ENCODE measurements around the gene ADGRG1.

The ADGRG1 gene

DNA sequence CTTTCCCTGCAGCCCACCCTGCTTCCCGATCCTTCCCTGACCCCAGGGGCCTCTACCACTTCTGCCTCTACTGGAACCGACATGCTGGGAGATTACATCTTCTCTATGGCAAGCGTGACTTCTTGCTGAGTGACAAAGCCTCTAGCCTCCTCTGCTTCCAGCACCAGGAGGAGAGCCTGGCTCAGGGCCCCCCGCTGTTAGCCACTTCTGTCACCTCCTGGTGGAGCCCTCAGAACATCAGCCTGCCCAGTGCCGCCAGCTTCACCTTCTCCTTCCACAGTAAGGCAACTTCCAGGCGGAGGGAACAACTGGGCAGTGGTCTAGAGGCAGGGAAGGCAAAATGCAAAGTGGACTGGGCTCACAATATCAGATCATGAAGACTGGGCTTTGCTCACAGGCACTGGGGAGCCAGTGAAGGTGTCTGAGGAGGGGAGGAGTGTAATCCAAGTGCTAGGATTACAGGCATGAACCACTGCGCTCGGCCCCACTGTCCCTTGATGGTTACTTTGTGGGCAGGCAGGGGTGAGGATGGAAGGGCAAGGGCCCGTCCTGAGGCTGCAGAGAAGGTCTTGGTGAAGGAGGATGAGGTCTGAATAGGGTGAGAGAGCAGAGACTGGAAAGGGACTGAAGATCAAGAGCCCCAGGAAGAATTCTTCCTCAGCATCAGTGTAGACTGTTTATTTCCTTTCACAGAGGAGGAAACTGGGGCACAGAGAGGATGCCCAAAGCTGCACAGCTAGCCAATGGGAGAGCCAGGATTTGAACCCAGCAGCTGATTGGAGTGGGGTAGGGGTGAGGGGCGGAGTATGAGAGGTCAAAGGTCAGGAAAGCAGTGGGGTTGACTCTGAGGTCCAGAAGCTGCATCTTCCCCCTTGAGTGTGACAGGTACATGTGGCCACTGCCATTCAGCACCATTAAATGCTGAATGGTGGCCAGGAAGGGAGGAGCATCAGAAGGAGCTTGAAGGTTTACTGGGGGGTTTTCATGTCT is 23.2 kb downstream of the ADGRG1 start:
- DNase-seq, result no peak

DNA sequence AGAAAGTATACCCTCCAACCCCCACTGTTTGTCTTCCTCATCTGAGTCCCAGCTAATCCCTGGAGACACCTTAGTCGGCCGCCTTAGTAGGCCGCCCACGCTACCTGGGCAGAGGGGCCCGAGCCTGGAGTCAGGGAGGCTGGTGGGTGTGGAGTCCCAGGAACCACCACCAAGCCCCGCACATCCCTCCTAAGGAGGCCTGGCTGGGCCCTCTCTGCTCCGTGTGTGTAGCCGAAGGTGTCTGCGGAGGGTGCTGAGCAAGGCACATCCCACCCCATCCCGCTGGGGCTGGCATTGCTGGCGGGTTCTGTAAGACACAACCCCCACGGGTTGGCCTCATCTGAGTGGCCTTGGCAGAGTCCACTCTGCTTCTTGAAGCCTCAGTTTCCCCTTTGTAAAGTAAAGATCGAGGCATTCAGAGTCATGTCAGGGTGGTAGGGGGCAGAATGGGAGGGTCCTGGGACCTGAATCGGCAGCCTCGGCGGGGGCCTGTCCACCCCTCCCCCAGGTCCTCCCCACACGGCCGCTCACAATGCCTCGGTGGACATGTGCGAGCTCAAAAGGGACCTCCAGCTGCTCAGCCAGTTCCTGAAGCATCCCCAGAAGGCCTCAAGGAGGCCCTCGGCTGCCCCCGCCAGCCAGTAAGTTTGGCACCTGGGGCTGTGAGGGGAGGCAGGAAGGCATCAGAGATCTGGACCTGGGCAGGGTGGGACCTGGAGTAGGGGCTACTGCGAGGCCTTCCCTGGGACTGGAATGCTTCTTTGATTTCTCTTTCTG is 24.5 kb downstream of the ADGRG1 start:
- no peak for DNase-seq

DNA sequence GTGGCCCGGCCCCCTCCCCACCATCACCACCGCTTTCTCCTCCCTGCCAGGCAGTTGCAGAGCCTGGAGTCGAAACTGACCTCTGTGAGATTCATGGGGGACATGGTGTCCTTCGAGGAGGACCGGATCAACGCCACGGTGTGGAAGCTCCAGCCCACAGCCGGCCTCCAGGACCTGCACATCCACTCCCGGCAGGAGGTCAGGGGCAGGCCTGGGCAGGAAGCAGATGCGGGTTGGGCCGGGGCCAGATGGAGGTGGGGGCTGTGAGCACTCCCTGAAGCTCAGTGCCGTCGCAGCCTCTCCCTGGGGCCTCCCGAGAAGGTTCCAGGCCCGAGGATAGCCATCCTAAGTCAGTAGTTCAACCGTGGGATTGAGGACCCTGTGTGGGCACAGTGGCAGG is 25.5 kb downstream of the ADGRG1 start:
- DNase-seq, result no peak

DNA sequence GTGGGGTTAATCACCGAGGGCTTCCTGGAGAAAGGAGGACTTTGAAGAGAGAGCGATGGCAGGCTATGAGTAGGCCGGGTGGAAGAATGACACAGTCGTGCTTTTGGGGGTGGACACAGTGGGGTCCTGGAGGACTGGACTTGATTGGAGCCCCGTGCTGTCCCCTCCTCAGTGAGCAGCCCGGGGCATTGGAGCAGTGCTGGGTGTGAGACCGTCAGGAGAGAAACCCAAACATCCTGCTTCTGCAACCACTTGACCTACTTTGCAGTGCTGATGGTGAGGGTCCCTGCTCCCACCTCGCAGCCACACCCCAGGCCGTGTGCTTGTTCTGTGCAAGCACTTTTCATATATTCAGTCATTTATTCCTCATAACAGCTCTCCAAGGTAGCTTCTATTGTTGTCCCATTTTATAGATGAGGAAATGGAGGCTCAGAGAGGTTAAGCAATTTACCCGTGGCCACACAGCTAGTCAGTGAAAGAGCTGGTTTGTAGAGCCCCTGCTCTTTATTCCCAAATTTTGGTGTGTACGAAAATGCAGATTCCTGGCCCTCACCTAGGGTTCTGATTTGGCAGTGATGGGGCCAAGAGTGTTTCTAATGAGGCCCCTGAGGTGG is 28.0 kb downstream of the ADGRG1 start:
- DNase-seq, result no peak

DNA sequence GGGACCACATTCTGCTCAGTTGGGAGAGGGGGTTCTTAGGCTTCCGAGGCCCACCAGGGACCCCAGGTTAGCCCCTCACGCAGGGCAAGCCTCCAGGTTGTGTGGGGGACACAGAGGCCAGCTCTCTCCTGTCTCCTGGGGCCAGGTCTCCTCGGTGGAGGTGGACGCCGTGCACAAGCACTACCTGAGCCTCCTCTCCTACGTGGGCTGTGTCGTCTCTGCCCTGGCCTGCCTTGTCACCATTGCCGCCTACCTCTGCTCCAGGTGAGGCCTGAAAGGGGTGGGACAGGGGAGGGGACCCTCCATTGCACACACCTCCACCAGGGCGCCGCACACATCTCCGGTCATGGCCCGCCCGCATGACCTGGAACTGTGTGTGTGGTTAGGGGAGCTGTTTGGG is 28.8 kb downstream of the ADGRG1 start:
- DNase-seq, result no peak

DNA sequence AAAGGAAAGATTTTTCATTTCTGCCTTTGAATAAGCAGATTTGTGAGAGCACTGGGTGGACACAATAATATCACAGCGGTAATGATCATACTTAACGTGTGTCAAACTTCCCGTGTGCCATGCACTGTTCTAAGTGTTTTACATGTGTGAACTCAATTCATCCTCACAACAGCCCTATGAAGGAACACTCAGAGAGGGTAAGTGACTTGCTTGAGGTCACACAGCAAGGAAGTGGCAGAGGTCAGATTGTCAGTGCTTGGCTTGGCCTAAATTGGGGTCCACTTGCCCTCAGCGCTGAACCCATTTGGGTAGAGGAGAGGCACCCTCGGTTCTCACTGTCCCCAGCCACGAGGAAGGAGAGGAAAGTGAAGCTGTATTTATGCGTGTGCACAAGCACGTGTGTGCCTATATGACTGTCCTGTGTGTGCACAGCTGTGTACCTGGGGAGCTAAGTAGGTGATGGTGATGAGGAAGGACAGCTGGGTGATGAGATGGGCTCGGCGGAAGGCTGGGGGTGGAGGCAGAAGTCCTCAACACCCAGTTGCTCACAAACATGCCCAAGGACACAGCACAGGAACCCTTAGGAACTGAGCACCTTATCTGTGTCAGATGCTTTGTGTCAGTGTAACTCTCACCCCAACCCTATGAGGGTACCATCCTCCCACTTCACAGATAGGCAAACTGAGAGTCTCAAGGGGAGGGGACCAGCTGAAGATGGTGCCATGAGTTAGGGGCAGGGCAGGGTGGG is 29.9 kb downstream of the ADGRG1 start:
- no peak for DNase-seq

DNA sequence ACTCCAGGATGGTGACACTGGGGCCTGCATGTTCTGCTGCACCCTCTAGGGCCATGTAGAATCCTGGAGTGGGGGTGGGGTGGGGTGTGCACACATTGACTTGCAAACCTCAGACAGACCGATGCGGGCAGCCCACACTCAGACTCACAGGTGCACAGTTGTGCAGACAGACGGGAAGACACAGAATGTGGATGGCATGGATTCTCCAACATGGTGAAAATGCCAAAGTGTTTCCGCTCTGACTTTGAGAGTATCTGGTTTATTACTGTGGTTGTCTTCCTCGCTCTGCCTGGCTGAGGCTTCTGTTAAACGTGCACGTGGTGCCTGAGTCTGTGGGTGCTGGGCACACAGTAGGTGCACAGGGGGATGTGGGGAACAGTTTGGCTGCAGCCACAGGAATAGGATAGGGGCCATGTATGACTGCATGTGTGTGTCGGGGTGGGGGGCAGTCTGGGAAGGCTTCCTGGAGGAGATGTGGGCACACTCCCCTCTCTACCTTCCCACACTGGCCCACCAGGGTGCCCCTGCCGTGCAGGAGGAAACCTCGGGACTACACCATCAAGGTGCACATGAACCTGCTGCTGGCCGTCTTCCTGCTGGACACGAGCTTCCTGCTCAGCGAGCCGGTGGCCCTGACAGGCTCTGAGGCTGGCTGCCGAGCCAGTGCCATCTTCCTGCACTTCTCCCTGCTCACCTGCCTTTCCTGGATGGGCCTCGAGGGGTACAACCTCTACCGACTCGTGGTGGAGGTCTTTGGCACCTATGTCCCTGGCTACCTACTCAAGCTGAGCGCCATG is 30.6 kb downstream of the ADGRG1 start:
- no peak for DNase-seq

DNA sequence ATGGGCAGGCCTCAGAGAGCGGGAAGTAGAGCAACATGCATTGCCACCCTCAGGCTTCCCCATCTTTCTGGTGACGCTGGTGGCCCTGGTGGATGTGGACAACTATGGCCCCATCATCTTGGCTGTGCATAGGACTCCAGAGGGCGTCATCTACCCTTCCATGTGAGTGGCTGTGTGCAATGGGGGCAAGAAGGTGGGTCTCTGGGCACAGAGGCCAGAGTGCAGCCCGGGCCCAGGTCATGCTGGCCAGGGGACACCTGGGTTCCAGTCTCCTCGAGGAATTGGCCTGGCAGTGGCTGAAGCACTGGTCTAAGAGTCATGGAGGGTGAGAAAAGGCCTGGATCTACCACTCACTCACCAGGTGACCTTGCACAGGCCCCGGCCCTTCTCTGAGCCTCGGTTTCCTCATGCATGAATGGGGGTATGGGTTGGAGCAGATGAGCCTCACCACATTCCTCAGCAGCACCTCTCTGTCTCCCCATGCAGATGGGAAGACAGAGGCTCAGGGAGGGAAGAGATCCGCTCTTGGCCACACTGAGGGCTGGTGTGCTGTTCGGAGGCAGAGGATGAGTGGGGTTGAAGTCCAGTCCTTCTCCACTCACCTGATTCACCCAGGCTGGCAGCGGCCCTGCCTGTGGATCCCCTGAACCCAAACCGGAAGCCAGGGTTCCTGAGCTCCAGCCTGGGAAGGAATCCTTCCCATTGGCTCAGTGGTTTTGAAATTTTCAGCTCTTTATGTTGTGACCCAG is 32.5 kb downstream of the ADGRG1 start:
- no peak for DNase-seq

DNA sequence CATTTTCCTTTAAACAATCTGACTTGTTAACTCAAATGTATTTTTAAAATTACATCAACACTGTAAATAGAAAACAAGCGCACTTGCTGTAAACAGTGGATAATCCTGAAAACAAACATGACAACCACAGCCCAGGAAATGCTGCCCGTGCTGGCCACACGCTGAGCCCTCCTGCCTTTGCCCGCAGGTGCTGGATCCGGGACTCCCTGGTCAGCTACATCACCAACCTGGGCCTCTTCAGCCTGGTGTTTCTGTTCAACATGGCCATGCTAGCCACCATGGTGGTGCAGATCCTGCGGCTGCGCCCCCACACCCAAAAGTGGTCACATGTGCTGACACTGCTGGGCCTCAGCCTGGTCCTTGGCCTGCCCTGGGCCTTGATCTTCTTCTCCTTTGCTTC is 33.1 kb downstream of the ADGRG1 start:
- DNase-seq, result no peak

DNA sequence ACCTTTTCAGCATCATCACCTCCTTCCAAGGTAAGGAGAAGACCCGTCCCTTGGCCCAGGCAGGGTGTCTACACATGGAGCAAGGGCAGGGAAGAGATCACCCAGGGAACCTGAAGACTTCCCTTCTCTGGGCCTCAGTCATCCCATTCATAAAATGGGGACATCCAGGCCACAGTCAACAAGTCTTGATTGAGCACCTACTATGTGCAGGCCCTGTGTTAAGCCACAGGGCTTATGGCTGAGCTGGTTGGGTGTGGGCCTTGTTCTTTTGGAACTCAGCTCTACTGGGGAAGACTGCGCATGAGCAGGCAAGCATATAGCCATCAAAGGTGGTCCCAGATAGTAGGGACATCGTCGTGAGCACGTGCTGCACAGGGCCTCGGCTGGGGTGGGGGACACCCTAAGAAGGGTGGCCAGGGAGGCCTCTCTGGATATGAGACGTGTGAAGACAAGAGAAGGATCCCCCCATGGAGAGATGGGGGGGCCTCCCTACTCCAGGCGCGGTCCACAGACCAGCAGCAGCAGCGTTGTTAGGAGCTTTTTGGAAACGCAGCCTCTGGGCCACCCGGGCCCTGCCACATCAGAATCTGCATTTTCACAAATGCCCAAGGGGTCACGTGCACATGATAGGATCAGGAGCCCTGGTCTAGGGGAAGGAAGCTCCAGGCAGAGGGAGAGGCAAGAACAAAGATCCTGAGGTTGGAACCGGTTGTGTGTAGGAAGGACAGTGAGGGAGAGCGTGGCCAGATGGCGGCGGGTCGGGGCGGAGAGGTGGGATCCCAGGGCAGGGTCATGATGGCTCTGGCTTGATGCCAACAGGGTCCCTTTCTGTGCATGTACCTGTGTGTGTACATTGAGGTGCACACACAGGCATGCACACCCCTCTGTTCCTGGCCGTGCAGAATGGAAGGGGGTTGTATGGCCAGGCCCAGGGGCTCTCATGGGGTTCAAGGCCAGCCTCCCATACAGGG is 33.8 kb downstream of the ADGRG1 start:
- no peak for DNase-seq

DNA sequence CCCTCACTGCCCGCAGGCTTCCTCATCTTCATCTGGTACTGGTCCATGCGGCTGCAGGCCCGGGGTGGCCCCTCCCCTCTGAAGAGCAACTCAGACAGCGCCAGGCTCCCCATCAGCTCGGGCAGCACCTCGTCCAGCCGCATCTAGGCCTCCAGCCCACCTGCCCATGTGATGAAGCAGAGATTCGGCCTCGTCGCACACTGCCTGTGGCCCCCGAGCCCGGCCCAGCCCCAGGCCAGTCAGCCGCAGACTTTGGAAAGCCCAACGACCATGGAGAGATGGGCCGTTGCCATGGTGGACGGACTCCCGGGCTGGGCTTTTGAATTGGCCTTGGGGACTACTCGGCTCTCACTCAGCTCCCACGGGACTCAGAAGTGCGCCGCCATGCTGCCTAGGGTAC is 35.0 kb downstream of the ADGRG1 start:
- no peak for DNase-seq

DNA sequence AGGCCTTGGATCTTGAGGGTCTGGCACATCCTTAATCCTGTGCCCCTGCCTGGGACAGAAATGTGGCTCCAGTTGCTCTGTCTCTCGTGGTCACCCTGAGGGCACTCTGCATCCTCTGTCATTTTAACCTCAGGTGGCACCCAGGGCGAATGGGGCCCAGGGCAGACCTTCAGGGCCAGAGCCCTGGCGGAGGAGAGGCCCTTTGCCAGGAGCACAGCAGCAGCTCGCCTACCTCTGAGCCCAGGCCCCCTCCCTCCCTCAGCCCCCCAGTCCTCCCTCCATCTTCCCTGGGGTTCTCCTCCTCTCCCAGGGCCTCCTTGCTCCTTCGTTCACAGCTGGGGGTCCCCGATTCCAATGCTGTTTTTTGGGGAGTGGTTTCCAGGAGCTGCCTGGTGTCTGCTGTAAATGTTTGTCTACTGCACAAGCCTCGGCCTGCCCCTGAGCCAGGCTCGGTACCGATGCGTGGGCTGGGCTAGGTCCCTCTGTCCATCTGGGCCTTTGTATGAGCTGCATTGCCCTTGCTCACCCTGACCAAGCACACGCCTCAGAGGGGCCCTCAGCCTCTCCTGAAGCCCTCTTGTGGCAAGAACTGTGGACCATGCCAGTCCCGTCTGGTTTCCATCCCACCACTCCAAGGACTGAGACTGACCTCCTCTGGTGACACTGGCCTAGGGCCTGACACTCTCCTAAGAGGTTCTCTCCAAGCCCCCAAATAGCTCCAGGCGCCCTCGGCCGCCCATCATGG is 35.7 kb downstream of the ADGRG1 start:
- DNase-seq, result no peak

DNA sequence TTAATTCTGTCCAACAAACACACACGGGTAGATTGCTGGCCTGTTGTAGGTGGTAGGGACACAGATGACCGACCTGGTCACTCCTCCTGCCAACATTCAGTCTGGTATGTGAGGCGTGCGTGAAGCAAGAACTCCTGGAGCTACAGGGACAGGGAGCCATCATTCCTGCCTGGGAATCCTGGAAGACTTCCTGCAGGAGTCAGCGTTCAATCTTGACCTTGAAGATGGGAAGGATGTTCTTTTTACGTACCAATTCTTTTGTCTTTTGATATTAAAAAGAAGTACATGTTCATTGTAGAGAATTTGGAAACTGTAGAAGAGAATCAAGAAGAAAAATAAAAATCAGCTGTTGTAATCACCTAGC is 36.2 kb downstream of the ADGRG1 start:
- DNase-seq, result no peak

DNA sequence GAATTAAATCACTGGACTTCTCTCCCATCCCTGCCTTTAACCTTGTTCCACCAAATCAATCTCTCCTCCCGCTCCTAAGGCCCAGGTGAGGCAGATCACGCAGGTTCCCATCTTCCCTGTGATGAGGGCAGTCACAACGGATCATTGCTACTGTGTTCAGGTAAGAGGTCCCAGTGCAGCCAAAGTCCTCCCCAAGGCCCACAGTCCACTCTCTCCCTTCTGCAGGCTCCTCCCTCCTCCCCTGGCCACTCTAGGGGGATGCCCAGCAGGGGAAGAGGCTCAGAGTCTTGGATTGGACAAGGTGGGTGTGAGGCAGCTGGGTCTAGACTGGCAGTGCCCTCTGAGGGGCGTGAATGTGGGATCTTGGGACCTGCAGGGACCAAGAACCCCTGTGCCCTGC is 37.1 kb downstream of the ADGRG1 start:
- DNase-seq, result no peak

DNA sequence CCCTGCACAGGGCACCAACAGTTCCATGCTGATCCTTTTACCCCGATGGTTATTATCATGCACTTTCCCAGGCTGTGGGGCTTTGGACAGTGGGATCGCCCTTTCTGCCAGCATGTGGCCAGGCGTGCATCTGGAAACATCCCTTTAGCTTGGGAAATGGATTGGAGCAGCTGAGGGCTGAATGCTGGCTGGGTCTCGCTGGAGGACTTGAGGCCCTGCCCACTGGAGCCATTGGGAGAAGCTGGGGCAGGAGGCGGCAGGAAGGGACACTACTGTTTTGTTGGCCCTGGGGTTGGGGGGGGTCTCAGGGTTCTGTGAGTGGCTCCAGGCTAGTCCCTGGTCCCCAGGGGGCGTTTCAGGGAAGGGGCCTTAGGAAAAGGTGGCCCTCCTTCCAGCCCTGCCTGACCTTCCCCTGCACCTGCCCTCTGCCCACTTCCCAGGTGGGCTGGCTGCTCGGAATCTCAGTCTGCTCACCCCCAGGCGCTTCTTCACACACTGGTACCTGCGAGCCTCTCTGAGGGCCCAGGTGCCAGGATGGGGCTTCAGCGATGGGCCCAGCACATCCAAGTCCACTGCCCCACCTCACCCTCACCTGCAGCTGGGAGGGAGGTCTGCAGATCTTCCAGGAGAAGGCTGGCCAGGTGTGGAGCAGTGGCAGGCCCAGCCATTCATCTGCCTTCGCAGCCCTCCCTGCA is 38.1 kb downstream of the ADGRG1 start:
- DNase-seq, result no peak

DNA sequence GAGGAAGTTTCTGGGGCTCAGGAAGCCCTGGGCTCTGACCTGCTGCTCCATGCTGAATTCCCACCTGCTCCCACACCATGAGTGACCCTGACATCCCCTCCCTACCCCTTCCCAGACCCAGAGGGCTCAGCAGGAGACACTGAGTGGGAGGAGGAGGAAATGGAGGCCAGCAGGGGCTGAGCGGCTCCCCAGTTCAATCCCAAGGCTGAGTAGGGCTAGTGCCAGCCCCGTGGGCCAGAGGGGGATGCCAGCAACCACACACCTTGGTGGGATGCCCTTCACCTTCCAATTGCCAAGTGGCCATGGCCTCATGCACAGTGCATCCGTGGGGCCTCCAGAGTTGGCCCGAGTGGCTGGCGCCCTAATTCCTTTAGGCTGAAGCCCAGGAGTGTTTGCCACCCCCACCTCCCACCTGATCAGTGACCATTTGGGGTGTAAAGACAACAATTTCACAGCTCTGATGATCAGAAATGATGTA is 38.7 kb downstream of the ADGRG1 start:
- no peak for DNase-seq

DNA sequence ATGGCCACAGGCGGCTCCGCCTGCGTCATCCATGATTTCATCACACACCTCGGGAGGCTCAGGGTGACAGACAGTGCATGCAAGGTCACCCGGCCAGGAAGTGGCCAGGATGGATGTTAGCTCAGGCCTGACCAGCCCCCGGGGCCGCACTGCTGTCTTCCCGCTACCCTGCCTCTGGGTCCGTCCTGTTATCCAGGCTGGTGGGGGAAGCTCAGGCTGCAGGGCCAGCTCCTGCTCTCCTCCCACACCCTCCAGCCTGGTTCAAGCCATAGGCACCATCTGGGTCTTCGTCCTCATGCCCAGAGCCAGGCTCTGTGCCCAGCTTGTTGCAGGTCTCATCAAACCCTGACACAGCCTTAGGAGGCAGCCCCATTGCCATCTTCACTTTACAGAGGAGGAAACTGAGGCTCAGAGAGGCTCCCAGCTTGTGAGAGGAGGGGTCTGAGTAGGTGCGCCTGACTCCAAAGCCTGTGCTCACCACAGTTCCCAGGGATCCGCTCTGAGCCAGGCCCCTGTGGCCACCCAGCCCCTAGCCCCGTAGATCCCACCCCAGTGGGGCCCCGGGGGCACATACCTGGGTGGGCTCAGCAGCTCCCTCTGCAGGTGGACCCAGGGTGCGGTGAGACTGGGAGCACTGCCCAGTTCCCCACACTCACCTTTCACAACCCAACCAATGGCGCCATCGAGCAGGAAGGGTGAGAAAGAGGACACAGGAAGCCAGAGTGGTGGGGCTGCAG is 39.3 kb downstream of the ADGRG1 start:
- DNase-seq, result no peak

DNA sequence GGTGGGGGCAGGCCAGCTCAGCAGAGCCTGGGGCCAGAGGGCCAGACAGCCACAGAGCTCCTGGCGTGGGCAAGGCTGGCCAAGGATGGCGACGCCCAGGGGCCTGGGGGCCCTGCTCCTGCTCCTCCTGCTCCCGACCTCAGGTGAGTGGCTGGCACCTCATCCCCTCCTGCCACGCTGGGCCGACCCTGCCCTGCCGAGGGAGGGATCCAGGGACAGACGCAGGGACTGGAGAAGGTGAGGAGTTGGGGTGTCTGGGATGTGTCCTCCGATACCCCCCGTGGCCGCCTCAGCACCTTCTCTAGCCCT is 39.8 kb downstream of the ADGRG1 start, which contains the start of gene ADGRG3:
Gene ADGRG3, plus strand, starts transcription at position 44 of the 309 bp plus-strand sequence. Its CDS starts 42 bp downstream, at position 86.
- DNase-seq, result no peak

All from activated CD4-positive, CD25-positive, alpha-beta regulatory T cell (primary cell).